Panc1 (cell line): Measurements from ENCODE around the gene CHCHD1.

ENCODE experiments used
- POLR2AphosphoS5 ChIP-seq: IDR thresholded peaks from 2 replicates; pipeline ENCODE4 v1.6.1; 2012; ENCODE audit warnings: mild to moderate bottlenecking, low read depth, low read length, moderate library complexity
- TCF7L2 ChIP-seq: IDR thresholded peaks from 2 replicates; pipeline ENCODE4 v1.6.1; 2011; ENCODE audit warnings: mild to moderate bottlenecking, low read depth, low read length, inconsistent platforms
- TF ChIP-seq, protein P1 (sequence below): fragments of 450-650 bp; IDR thresholded peaks from 2 replicates; pipeline ENCODE4 v1.5.1; 2017; ENCODE audit warnings: mild to moderate bottlenecking
- TF ChIP-seq, protein P2 (sequence below), 2 experiments: IDR thresholded peaks; 2 replicates each; pipeline ENCODE4 v1.6.1; 2011 to 2012; ENCODE audit warnings: low read depth in 2 of 2, control low read depth in 1 of 2, low read length in 1 of 2, mild to moderate bottlenecking in 1 of 2, moderate library complexity in 1 of 2; ENCODE audit not compliant: insufficient read depth in 1 of 2

DNA sequence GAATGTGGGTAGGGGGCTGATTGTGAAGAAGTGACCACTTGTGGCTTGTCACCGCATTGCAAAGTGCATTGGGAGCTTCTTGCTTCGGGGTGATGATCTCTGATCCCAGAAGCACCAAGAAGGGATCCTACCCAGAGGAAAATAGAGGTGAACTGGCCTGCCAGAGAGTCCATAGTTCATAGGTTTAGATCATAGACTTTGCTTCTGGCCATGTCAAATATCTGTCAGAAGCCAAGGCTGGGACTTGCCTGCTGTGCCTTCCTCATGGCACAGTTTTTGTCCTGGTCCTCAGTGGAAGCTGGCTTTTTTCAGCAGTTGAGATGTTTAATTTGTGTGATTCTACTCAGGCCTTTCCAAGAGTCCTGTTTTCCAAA, 4.7 kb downstream of the CHCHD1 start:
- TF ChIP-seq, protein P1, sequence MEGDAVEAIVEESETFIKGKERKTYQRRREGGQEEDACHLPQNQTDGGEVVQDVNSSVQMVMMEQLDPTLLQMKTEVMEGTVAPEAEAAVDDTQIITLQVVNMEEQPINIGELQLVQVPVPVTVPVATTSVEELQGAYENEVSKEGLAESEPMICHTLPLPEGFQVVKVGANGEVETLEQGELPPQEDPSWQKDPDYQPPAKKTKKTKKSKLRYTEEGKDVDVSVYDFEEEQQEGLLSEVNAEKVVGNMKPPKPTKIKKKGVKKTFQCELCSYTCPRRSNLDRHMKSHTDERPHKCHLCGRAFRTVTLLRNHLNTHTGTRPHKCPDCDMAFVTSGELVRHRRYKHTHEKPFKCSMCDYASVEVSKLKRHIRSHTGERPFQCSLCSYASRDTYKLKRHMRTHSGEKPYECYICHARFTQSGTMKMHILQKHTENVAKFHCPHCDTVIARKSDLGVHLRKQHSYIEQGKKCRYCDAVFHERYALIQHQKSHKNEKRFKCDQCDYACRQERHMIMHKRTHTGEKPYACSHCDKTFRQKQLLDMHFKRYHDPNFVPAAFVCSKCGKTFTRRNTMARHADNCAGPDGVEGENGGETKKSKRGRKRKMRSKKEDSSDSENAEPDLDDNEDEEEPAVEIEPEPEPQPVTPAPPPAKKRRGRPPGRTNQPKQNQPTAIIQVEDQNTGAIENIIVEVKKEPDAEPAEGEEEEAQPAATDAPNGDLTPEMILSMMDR = no peak
- TF ChIP-seq, protein P2, sequence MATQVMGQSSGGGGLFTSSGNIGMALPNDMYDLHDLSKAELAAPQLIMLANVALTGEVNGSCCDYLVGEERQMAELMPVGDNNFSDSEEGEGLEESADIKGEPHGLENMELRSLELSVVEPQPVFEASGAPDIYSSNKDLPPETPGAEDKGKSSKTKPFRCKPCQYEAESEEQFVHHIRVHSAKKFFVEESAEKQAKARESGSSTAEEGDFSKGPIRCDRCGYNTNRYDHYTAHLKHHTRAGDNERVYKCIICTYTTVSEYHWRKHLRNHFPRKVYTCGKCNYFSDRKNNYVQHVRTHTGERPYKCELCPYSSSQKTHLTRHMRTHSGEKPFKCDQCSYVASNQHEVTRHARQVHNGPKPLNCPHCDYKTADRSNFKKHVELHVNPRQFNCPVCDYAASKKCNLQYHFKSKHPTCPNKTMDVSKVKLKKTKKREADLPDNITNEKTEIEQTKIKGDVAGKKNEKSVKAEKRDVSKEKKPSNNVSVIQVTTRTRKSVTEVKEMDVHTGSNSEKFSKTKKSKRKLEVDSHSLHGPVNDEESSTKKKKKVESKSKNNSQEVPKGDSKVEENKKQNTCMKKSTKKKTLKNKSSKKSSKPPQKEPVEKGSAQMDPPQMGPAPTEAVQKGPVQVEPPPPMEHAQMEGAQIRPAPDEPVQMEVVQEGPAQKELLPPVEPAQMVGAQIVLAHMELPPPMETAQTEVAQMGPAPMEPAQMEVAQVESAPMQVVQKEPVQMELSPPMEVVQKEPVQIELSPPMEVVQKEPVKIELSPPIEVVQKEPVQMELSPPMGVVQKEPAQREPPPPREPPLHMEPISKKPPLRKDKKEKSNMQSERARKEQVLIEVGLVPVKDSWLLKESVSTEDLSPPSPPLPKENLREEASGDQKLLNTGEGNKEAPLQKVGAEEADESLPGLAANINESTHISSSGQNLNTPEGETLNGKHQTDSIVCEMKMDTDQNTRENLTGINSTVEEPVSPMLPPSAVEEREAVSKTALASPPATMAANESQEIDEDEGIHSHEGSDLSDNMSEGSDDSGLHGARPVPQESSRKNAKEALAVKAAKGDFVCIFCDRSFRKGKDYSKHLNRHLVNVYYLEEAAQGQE (IDR thresholded peaks at IDR 0.05; ENCODE audit: insufficient read depth in 1 of 2, low read depth in 2 of 2, low read length in 1 of 2) = no peak
- TF ChIP-seq POLR2AphosphoS5 (no peak), TCF7L2 (no peak)
